Activated naive CD4-positive, alpha-beta T cell treated with anti-CD3 and anti-CD28 coated beads, Interleukin-2, amount 10 ng/mL, durations not matched to agents 7 days and 5 days (primary cell): ENCODE measurements around the gene MBOAT7.
"Not testable (repeated sequence)": the region's sequence is repeated elsewhere in the genome, so short reads cannot be mapped to it uniquely, and the experiment has no call there.

Experiments
- CTCF ChIA-PET: fragments of 350-600 bp; sonication (Branson Sonifier 250); formaldehyde crosslinking; loops from one replicate; lab custom pipeline; 2021; ENCODE audit warnings: antibody characterized with exemption; lab: Charles Lee
- DNase-seq: peaks from one replicate; pipeline ENCODE4 v3.0.0-alpha.2; 2020
- H3K27ac Mint-ChIP-seq: one replicate; pipeline ENCODE4 v1.8.0; 2021; ENCODE audit warnings: mild to moderate bottlenecking, moderate library complexity, mixed read lengths
- H3K27me3 Mint-ChIP-seq: one replicate; pipeline ENCODE4 v1.8.0; 2021; ENCODE audit warnings: mild to moderate bottlenecking, mixed read lengths
- H3K36me3 Mint-ChIP-seq: one replicate; pipeline ENCODE4 v1.8.0; 2021; ENCODE audit warnings: mixed read lengths
- H3K4me1 Mint-ChIP-seq: one replicate; pipeline ENCODE4 v1.8.0; 2021; ENCODE audit warnings: mixed read lengths
- H3K4me3 Mint-ChIP-seq: one replicate; pipeline ENCODE4 v1.8.0; 2021; ENCODE audit warnings: mild to moderate bottlenecking, moderate library complexity, mixed read lengths
- H3K9me3 Mint-ChIP-seq: one replicate; pipeline ENCODE4 v1.8.0; 2021; ENCODE audit warnings: mixed read lengths

MBOAT7 gene, protein sequence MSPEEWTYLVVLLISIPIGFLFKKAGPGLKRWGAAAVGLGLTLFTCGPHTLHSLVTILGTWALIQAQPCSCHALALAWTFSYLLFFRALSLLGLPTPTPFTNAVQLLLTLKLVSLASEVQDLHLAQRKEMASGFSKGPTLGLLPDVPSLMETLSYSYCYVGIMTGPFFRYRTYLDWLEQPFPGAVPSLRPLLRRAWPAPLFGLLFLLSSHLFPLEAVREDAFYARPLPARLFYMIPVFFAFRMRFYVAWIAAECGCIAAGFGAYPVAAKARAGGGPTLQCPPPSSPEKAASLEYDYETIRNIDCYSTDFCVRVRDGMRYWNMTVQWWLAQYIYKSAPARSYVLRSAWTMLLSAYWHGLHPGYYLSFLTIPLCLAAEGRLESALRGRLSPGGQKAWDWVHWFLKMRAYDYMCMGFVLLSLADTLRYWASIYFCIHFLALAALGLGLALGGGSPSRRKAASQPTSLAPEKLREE

DNA sequence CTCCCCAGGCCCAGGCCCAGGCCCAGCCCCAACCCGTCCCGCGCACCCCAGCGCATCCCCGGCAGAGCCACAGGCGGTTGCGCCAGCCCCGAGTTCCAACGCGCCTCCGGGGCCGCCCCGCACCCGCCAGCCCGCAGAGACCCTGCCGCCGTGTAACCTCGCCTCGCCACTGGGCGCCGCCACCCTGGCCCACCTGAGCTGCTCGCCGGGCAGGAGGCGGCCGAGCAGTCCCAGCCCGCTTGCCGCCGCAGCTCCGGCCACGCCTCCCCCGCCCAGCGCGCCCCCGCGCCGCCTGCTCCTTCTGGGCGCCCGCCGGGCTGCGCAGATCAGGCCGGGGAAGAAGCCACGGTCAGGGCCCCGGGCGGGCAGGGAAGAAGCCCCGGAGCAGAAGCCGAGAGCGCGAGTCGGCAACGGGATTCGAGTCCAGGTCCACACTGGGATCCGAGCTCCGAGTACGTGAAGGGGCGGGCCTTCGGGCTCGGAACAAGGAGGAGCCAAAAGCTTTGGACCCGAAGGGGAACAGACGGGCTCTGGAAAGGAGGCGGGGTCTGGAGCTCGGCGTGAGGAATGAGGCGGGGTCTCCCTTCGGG is at the start of gene MBOAT7:
Gene MBOAT7 (minus strand): TSS at position 436 of the 590 bp plus-strand sequence. CDS start 1,072 bp downstream, outside the sequence.
- peaks cover 17% of the 10 kb centered on the region for H3K36me3 Mint-ChIP-seq
- H3K4me1 Mint-ChIP-seq = peaks cover 44% of the 10 kb centered on the region
- CTCF ChIA-PET = interaction anchor here (0.7 to 2.5 kb wide), 5 partner anchors 9 to 38 kb away, joined by 3 to 10 read pairs (median 4); partner anchors contain the start of gene LENG1
- no peaks in the 10 kb centered on the region for H3K9me3 Mint-ChIP-seq
- no peak for DNase-seq
- no peaks in the 10 kb centered on the region for H3K27me3 Mint-ChIP-seq
- H3K4me3 Mint-ChIP-seq = peak within 1 kb of the TSS; percentile 89
- H3K27ac Mint-ChIP-seq = peak within 1 kb of the TSS; percentile 96

DNA sequence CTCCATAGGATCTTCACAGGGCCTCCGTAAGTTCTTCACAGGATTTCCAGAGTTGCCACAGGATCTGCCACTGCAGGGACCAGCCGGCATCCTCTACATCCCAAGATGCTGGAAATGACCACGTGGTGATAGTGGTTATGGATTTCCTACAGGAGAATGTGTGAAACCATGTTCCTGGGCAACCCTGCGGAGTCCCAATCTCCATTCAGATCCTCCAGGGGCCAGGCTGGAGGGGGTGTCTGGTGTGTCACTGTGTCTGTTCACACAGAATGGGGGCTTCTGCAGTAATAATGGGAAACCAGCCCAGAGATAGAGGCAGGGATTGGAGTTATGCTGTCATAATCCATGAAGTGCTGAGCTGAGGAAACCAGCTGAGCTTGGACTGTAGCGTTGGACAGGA is 44.6 kb upstream of the MBOAT7 start:
- DNase-seq = no peak
- H3K27ac Mint-ChIP-seq = no peak overlapping the region
- no peak overlapping the region for H3K4me3 Mint-ChIP-seq
- H3K4me1 Mint-ChIP-seq = peaks cover 3% of the 10 kb centered on the region
- H3K9me3 Mint-ChIP-seq = no peaks in the 10 kb centered on the region
- H3K27me3 Mint-ChIP-seq = peaks cover 63% of the 10 kb centered on the region
- no peaks in the 10 kb centered on the region for H3K36me3 Mint-ChIP-seq
- CTCF ChIA-PET = interaction anchor here (0.5 to 1.7 kb wide), 3 partner anchors 10 to 64 kb away, joined by 3 to 7 read pairs (median 5); no protein-coding TSS in a partner anchor

DNA sequence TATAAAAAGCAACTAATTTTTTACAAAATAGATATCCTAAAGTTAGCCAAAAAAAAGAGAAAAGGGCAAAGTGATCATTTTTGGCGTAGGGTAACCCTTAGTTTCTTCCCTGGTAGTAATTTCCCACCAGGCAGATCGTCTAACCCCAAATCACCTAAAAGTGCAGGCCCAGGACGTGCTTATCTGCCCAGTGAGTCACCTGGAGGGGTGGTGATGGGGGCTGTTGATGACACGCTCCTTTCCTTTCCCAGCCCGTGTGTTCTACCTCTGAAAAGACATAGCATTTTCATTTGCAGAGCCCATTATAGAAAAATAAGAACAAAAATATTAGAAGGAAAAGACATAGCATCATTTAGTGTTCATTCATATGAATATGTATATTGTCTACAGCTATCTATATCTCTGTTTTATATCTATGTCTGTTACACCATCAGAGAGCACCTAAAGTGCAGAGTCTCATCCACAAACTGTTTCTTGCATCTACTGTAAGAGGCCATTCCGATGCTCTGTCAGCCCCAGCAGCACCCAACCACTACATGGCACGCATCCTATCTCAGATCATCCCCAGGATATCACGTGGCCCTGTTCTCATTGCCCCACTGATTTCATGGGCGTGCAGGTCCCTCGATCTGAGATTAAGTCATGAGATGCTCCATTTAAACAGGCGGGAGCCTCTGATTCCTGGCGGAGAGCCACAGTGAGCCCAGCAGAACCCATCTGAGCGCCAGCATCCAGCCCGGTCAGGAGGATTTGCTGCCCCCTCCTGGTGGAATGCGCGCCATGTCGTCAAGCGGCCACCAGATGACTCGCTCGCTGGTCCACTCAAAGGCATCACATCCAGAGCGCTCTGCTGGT is 41.9 kb upstream of the MBOAT7 start:
- DNase-seq = peak; percentile 90
- Mint-ChIP-seq H3K4me3 (no peak overlapping the region), H3K27me3 (peaks cover 56% of the 10 kb centered on the region), H3K27ac (no peak overlapping the region), H3K4me1 (peaks cover 3% of the 10 kb centered on the region), H3K36me3 (no peaks in the 10 kb centered on the region), H3K9me3 (no peaks in the 10 kb centered on the region)
- CTCF ChIA-PET = interaction anchor here (0.6 to 2.0 kb wide), 6 partner anchors 44 to 160 kb away, joined by 3 to 11 read pairs (median 4); no protein-coding TSS in a partner anchor

DNA sequence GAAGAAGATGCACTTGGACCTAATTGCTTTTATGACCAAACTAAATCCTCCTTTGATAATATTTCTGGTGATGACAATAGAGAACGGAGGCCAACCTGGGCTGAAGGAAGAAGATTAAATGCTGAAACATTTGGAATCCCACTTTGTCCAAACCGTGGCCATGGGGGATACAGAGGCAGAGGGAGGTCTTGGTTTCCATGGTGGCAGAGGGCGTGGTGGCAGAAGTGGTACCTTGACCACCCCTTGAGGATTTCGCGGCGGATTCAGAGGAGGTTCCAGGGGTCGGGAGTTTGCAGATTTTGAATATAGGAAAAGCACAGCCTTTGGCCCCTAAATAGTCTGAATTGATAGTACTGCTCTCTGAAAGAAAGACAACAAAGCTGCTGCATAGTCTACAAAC is 40.7 kb upstream of the MBOAT7 start:
- peaks cover 3% of the 10 kb centered on the region for H3K4me1 Mint-ChIP-seq
- no peak for DNase-seq
- peaks cover 48% of the 10 kb centered on the region for H3K27me3 Mint-ChIP-seq
- no peak overlapping the region for H3K27ac Mint-ChIP-seq
- H3K9me3 Mint-ChIP-seq = no peaks in the 10 kb centered on the region
- H3K36me3 Mint-ChIP-seq = no peaks in the 10 kb centered on the region
- no peak overlapping the region for H3K4me3 Mint-ChIP-seq
- CTCF ChIA-PET = interaction anchor here (0.7 kb wide), 1 partner anchor 65 kb away, joined by 3 read pairs; no protein-coding TSS in a partner anchor

DNA sequence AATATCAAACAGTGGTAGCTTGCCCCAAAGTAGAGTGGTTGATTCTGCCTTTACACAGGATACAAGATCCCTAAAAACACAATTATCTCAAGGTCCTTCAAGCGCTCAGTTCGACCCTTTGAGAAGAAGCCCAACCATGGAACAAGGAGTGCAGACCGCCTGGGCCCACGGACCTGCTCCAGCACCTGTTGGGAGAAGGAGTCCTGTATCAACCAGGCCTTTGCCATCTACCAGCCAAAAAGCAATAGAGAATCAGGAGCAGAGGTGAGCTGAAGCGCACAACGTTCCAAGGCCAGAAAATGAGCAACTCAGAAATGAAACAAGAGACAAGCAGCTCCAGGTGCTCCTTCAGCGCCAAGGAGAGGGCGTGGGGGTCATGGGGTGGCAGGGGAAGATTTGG is 39.8 kb upstream of the MBOAT7 start:
- Mint-ChIP-seq H3K4me3 (no peak overlapping the region), H3K9me3 (no peaks in the 10 kb centered on the region), H3K27ac (no peak overlapping the region), H3K4me1 (peaks cover 3% of the 10 kb centered on the region), H3K36me3 (no peaks in the 10 kb centered on the region), H3K27me3 (peaks cover 45% of the 10 kb centered on the region)
- CTCF ChIA-PET = interaction anchor here (0.8 to 0.9 kb wide), 2 partner anchors 11 to 37 kb away, joined by 3 to 5 read pairs; no protein-coding TSS in a partner anchor
- no peak for DNase-seq

DNA sequence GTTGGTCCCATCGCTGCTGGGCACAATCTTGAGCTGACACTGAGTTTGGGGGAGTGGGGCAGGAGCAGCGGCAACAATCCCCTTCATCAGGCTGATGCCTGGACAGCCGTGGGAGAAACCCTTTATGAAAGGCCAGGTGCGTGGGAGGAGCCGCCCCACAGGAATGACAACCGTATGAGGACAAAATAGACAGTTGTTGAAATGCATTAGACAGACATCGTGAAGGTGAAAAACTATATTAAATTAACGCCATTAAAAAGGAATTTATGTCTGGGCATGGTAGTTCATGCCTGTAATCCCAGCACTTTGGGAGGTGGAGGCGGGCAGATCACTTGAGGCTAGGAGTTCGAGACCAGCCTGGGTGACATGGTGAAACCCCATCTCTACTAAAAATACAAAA is 35.2 kb upstream of the MBOAT7 start:
- Mint-ChIP-seq H3K27me3 (peaks cover 30% of the 10 kb centered on the region), H3K4me1 (peaks cover 16% of the 10 kb centered on the region)
- H3K9me3 Mint-ChIP-seq, H3K4me3 Mint-ChIP-seq, DNase-seq, H3K27ac Mint-ChIP-seq, H3K36me3 Mint-ChIP-seq, CTCF ChIA-PET: not testable (repeated sequence)

DNA sequence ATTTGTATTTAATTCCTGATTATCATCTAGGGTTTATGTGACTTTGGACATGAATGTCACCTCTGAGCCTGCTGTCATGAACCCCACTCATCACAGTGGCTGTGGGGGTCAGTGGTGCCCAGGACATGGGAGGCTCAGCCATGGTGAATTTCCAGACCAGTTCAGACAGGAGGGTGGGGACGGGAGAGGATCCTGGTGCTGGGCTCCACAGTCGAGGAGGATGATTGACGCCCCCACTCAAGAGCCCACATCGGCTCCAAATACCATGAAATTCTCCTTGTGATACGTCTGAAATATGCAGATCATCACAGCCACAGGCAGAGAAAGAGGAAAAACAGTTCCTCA is 34.5 kb upstream of the MBOAT7 start:
- not testable (repeated sequence) for H3K4me3 Mint-ChIP-seq, H3K27ac Mint-ChIP-seq
- CTCF ChIA-PET = interaction anchor here (0.7 kb wide), 1 partner anchor 10 kb away, joined by 3 read pairs; no protein-coding TSS in a partner anchor

DNA sequence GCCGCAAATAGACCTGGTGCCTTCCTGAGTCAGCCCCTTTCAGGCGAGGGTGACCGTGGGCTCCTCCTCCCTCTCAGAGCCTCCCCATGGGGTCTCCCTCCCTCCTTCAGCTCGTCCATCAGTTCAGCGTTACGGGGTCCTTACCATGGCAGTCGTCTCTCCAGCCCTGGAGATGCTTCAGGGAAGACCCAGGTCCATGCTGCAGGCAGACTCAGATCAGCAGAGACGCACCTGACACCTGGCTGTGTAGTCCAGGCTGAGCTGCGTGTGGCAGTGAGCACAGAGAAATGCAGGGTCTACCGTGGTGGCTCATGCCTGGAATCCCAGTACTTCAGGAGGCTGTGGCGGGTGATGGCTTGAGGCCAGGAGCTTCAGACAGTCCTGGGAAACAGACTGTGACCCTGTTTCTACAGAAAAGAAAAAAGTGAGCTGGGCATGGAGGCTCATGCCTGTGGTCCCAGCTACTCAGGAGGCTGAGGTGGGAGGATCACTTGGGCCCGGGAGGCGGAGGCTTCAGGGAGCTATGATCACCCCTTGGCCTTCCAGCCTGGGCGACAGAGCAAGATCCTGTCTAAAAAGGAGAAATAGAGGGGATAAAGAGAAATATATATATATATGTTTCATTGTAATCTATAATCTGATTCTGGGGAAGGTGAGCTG is 34.0 kb upstream of the MBOAT7 start:
- DNase-seq, H3K36me3 Mint-ChIP-seq, H3K9me3 Mint-ChIP-seq, H3K27ac Mint-ChIP-seq: not testable (repeated sequence)
- Mint-ChIP-seq H3K4me1 (peaks cover 16% of the 10 kb centered on the region), H3K4me3 (peak overlapping the region; percentile 10), H3K27me3 (peaks cover 18% of the 10 kb centered on the region)
- CTCF ChIA-PET = interaction anchor here (0.7 kb wide), 1 partner anchor 11 kb away, joined by 3 read pairs; no protein-coding TSS in a partner anchor

More for the DNA sequence above, 34.5 kb upstream of the MBOAT7 start:
- DNase-seq, H3K36me3 Mint-ChIP-seq, H3K9me3 Mint-ChIP-seq: not testable (repeated sequence)
- peaks cover 23% of the 10 kb centered on the region for H3K27me3 Mint-ChIP-seq
- H3K4me1 Mint-ChIP-seq = peaks cover 16% of the 10 kb centered on the region

DNA sequence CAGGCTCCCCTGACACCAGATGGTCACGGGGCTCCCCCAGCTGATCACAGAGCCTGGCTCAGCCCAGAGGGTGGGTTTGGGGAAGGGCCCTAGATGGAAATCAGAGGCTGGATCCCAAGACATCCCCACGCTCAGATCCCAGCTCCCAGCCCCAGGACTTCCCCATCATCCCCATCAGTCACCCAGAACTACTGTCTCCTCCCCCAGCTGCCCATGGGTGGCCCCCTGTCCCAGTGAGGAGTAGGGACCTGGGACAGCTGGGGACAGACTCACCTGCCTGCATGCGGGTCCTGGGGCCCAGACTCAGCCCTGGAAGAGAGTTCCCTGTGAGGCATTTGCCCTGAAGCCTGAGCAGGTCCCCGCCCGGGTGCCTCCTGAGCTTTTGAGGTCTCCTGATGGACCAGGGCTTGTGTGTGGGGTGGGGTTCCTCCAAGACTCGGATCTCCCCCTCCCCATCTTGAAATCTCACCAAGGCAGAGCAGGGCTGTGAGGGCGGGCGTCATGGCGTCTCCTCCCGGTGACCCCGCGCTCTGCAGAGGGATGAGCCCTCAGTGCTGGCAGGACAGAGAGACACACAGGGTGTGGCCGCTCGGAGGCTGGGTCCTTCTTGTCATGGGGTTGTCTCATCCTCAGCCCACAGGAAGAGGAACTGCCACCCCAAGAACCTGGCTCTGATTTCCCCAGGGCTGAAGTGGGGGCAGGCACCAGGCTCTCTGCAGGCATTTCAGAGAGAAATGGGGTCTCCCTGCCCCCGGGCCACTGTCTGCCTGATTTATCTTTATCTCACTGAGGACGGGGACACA is 33.3 kb upstream of the MBOAT7 start, which contains the start of gene LILRB3:
Gene LILRB3 (minus strand): TSS at position 534 of the 803 bp plus-strand sequence. CDS start 31 bp downstream, at position 503.
- CTCF ChIA-PET, H3K36me3 Mint-ChIP-seq, H3K9me3 Mint-ChIP-seq, DNase-seq: not testable (repeated sequence)
- H3K27ac Mint-ChIP-seq = peak within 1 kb of the TSS; percentile 30
- H3K4me1 Mint-ChIP-seq = peaks cover 16% of the 10 kb centered on the region
- H3K27me3 Mint-ChIP-seq = peaks cover 18% of the 10 kb centered on the region
- peak within 1 kb of the TSS; percentile 40 for H3K4me3 Mint-ChIP-seq

DNA sequence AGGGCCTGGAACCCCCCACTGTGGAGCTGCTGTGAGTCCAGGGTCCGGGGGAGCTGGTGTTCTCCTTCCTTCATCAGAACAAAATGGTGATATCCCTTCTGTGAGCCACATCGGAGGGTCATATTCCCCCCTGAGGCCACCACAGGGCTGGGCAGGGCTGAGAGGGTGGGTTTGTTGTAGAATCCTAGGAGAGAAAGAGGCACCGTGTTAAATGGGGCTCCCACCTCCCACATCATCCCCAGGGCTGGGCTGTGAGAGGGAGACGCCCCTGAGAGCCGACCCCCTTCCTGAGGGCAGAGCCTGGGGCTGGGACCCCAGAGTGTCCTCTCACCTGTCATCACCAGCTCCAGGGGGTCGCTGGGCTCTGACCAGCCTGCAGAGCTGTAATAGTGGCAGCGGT is 32.6 kb upstream of the MBOAT7 start:
- DNase-seq, H3K36me3 Mint-ChIP-seq, H3K4me3 Mint-ChIP-seq, H3K27ac Mint-ChIP-seq, H3K9me3 Mint-ChIP-seq, CTCF ChIA-PET: not testable (repeated sequence)
- H3K4me1 Mint-ChIP-seq = peaks cover 16% of the 10 kb centered on the region
- peaks cover 18% of the 10 kb centered on the region for H3K27me3 Mint-ChIP-seq

DNA sequence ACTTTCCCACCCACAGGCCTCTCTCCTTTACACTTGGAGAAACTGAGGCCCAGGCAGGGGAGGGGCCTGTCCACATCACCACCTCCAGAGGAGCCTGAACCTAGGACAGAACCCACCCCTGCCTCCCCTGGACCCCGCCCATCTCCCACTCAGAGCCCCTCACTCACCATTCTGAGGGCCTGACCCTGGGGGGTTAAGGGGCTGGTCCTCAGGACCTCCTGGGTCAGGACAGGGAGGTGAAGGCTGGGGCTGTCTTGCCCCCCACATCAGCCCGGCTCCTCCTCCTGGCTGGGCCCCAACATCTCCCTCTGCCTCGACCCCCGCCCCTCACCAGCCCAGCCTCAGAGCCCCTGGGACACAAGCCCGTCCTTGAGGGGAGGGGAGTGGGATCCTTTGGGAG is 30.3 kb upstream of the MBOAT7 start:
- H3K27me3 Mint-ChIP-seq = peaks cover 18% of the 10 kb centered on the region
- CTCF ChIA-PET, H3K36me3 Mint-ChIP-seq, H3K27ac Mint-ChIP-seq, DNase-seq, H3K4me3 Mint-ChIP-seq, H3K9me3 Mint-ChIP-seq: not testable (repeated sequence)
- peaks cover 16% of the 10 kb centered on the region for H3K4me1 Mint-ChIP-seq

DNA sequence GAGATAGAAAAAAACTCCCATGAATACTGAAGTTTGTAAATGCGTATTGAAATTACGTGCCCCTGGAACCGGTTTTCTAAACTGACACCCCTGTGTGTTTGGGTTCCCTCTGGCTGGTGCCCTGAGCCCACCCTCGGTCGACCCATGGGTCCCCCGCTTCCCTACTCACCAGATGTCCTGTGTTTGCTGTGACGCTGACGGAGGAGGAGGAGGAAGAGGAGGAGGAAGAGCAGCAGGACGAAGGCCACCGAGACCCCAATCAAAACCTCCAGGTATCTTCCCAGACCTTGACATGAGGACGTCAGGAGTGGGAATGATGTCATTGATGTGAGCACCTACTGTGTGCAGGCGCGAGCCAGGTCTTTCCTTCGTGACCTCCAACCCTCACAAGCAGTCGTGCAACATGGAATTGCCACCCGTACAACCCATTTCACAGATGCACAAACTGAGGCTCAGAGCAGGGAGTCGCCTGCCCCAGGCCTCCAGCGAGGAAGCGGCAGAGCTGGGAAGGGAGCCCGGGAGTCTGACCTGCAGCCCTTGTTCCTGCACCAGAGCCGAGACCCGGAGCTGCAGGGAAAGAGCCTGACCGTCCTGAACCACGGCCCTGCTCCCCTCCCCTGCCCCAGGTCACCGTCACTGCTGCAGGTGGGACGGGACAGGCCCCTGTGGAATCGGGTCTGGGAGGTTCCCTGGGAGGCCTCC is 29.7 kb upstream of the MBOAT7 start:
- Mint-ChIP-seq H3K27ac (no peak overlapping the region), H3K9me3 (no peaks in the 10 kb centered on the region), H3K4me1 (peaks cover 16% of the 10 kb centered on the region), H3K27me3 (peaks cover 17% of the 10 kb centered on the region), H3K36me3 (peaks cover 6% of the 10 kb centered on the region), H3K4me3 (no peak overlapping the region)
- CTCF ChIA-PET = interaction anchor here (0.9 kb wide), 1 partner anchor 10 kb away, joined by 3 read pairs; no protein-coding TSS in a partner anchor
- no peak for DNase-seq
